OCI-LY1 (cell line): ENCODE data around the gene IL10.

Experiments used
- H2AFZ ChIP-seq: fragments of 200-600 bp; sonication (generic), shearing (Covaris generic); 2 replicates; pipeline ENCODE4 v1.6.0; 2014; ENCODE audit warnings: antibody characterized with exemption, mild to moderate bottlenecking, low read length
- H3F3A ChIP-seq: fragments of 200-600 bp; sonication (generic), shearing (Covaris generic); 2 replicates; pipeline ENCODE4 v1.6.0; 2014; ENCODE audit warnings: mild to moderate bottlenecking, antibody characterized with exemption, low read length, moderate library complexity; ENCODE audit not compliant: insufficient read depth
- H3K27ac ChIP-seq: fragments of 200-600 bp; sonication (generic); 2 replicates; pipeline ENCODE4 v1.5.1; 2014; ENCODE audit warnings: low read length, mixed run types, mild to moderate bottlenecking, low read depth; ENCODE audit not compliant: poor library complexity, severe bottlenecking
- H3K27me3 ChIP-seq: fragments of 200-600 bp; sonication (generic); 2 replicates; pipeline ENCODE4 v1.6.0; 2014; ENCODE audit warnings: antibody characterized with exemption, mild to moderate bottlenecking, low read length, moderate library complexity; ENCODE audit not compliant: insufficient read depth
- H3K36me3 ChIP-seq: fragments of 200-600 bp; sonication (generic); 2 replicates; pipeline ENCODE4 v1.6.1; 2014; ENCODE audit warnings: mild to moderate bottlenecking, antibody characterized with exemption, low read length, moderate library complexity, mixed read lengths; ENCODE audit not compliant: insufficient read depth
- H3K4me1 ChIP-seq: fragments of 200-600 bp; sonication (generic); 2 replicates; pipeline ENCODE4 v1.5.1; 2014; ENCODE audit warnings: mild to moderate bottlenecking, low read length, moderate library complexity; ENCODE audit not compliant: insufficient read depth, severe bottlenecking
- H3K4me2 ChIP-seq: fragments of 200-600 bp; sonication (generic), shearing (Covaris generic); 2 replicates; pipeline ENCODE4 v1.6.1; 2014; ENCODE audit warnings: low read length
- H3K4me3 ChIP-seq: fragments of 200-600 bp; sonication (generic); 2 replicates; pipeline ENCODE4 v1.5.1; 2014; ENCODE audit warnings: low read length, low read depth, mild to moderate bottlenecking, mixed read lengths; ENCODE audit not compliant: poor library complexity, severe bottlenecking
- H3K79me2 ChIP-seq: fragments of 200-600 bp; shearing (Covaris generic); 2 replicates; pipeline ENCODE4 v1.6.1; 2016; ENCODE audit warnings: mixed run types, low read length, mixed read lengths; ENCODE audit not compliant: insufficient read depth
- H3K9ac ChIP-seq: fragments of 200-600 bp; sonication (generic), shearing (Covaris generic); 2 replicates; pipeline ENCODE4 v1.6.1; 2014; ENCODE audit warnings: mild to moderate bottlenecking, low read length, mixed read lengths
- H3K9me2 ChIP-seq: fragments of 200-600 bp; sonication (generic), shearing (Covaris generic); 2 replicates; pipeline ENCODE4 v1.6.1; 2014; ENCODE audit warnings: low read depth, mild to moderate bottlenecking, low read length, mixed read lengths
- H3K9me3 ChIP-seq: fragments of 200-600 bp; shearing (Covaris generic); 2 replicates; pipeline ENCODE4 v1.6.1; 2014; ENCODE audit warnings: low read length, mixed read lengths
- H4K20me1 ChIP-seq: fragments of 200-600 bp; sonication (generic), shearing (Covaris generic); 2 replicates; pipeline ENCODE4 v1.6.0; 2016; ENCODE audit warnings: mild to moderate bottlenecking, low read length; ENCODE audit not compliant: insufficient read depth
- EZH2 ChIP-seq: fragments of 200-600 bp; sonication (generic), shearing (Covaris generic); IDR thresholded peaks from 2 replicates; pipeline ENCODE4 v1.8.0; 2017; ENCODE audit warnings: borderline replicate concordance, mixed run types, mild to moderate bottlenecking, antibody characterized with exemption, low read length, moderate library complexity, mixed read lengths
- TF ChIP-seq, protein P1 (sequence below): fragments of 200-600 bp; sonication (generic), shearing (Covaris generic); IDR thresholded peaks from 2 replicates; pipeline ENCODE4 v1.5.1; 2017; ENCODE audit warnings: mild to moderate bottlenecking, antibody characterized with exemption, low read length, moderate library complexity, mixed read lengths

The IL10 gene

DNA sequence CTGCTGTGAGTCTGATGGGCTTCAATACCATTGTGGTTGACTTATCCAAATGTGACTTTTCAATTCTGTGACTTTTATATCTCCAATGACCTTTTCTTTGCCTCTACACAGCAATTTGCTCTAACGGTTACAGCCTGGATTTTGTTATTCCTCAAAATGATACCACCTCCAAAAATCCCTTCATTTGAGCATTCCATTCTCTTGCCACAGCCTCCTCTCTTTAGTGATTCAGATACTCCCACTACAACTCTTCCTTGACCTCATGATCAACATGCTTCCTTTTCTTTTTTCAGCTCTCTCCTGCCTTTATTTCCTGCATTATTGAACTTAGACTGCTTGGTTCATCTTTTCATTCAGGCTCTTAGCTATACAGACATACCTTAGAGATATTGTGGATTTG, 18.3 kb downstream of the IL10 start:
- Histone ChIP-seq H3K27me3 (peaks cover 4% of the 10 kb centered on the region; the same call in 1 of the 2 replicates), H3K9me2 (no peaks in the 10 kb centered on the region), H3K27ac (no peak overlapping the region), H3K4me3 (no peak overlapping the region), H3K4me1 (no peaks in the 10 kb centered on the region), H2AFZ (no peak overlapping the region), H3K4me2 (no peak overlapping the region), H3K79me2 (no peaks in the 10 kb centered on the region), H3K9ac (no peak overlapping the region), H3K36me3 (no peaks in the 10 kb centered on the region), H3K9me3 (no peaks in the 10 kb centered on the region), H3F3A (no peaks in the 10 kb centered on the region), H4K20me1 (no peaks in the 10 kb centered on the region)
- TF ChIP-seq, protein P1, sequence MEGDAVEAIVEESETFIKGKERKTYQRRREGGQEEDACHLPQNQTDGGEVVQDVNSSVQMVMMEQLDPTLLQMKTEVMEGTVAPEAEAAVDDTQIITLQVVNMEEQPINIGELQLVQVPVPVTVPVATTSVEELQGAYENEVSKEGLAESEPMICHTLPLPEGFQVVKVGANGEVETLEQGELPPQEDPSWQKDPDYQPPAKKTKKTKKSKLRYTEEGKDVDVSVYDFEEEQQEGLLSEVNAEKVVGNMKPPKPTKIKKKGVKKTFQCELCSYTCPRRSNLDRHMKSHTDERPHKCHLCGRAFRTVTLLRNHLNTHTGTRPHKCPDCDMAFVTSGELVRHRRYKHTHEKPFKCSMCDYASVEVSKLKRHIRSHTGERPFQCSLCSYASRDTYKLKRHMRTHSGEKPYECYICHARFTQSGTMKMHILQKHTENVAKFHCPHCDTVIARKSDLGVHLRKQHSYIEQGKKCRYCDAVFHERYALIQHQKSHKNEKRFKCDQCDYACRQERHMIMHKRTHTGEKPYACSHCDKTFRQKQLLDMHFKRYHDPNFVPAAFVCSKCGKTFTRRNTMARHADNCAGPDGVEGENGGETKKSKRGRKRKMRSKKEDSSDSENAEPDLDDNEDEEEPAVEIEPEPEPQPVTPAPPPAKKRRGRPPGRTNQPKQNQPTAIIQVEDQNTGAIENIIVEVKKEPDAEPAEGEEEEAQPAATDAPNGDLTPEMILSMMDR = no peak
- no peak for TF ChIP-seq EZH2

DNA sequence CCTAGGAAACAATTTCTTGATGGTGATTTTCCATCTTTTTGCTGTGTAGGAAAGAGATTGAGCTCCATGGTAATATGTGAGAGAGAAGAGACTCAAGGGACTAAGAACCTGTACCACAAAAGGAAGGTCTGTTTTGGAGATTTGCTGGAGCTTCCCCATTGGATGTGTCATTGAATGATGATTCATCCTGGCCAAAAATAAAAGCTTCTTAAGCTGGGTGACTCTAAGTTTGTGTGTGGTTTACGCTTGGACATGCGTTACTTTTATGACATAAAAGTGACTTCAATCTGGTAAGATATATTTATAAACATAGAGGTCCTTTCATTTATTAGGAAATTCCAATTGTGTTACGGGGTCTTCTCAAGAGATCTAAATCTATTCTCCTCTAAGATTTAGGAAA, 19.2 kb downstream of the IL10 start:
- no peaks in the 10 kb centered on the region for H3F3A ChIP-seq
- TF ChIP-seq, protein P1 = no peak
- H3K9me3 ChIP-seq = no peaks in the 10 kb centered on the region
- no peaks in the 10 kb centered on the region for H3K79me2 ChIP-seq
- no peaks in the 10 kb centered on the region for H3K4me1 ChIP-seq
- no peak overlapping the region for H3K27ac ChIP-seq
- H3K36me3 ChIP-seq = no peaks in the 10 kb centered on the region
- H3K9ac ChIP-seq = no peak overlapping the region
- H2AFZ ChIP-seq = no peak overlapping the region
- H3K4me2 ChIP-seq = no peak overlapping the region
- H3K4me3 ChIP-seq = no peak overlapping the region
- H4K20me1 ChIP-seq = no peaks in the 10 kb centered on the region
- no peaks in the 10 kb centered on the region for H3K9me2 ChIP-seq
- H3K27me3 ChIP-seq = peaks cover 4% of the 10 kb centered on the region; the same call in 1 of the 2 replicates

DNA sequence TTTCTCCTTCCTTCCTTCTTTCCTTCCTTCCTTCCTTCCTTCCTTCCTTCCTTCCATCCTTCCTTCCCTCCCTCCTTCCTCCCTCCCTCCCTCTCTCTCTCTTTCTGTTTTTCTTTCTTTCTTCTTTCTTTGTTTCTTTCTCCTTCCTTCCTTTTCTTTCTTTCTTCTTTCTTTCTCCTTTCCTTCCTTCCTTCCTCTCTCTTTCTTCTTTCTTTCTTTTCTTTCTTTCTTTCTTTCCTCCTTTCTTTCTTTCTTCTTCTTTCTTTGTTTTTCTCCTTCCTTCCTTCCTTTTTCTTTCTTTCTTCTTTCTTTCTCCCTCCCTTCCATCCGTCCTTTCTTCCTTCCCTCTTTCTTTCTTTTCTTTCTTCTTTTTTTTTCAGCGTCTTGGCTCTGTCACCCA, 19.8 kb downstream of the IL10 start:
- no peaks in the 10 kb centered on the region for H3F3A ChIP-seq
- peaks cover 4% of the 10 kb centered on the region; the same call in 1 of the 2 replicates for H3K27me3 ChIP-seq
- no peaks in the 10 kb centered on the region for H3K4me1 ChIP-seq

More for the DNA sequence above, 19.8 kb downstream of the IL10 start:
- no peak overlapping the region for H2AFZ ChIP-seq
- no peaks in the 10 kb centered on the region for H3K9me2 ChIP-seq
- no peaks in the 10 kb centered on the region for H3K36me3 ChIP-seq
- H4K20me1 ChIP-seq = no peaks in the 10 kb centered on the region
- TF ChIP-seq EZH2 = no peak
- TF ChIP-seq, protein P1 = no peak
- H3K4me2 ChIP-seq = no peak overlapping the region
- no peak overlapping the region for H3K4me3 ChIP-seq
- H3K79me2 ChIP-seq = no peaks in the 10 kb centered on the region
- no peak overlapping the region for H3K27ac ChIP-seq
- H3K9ac ChIP-seq = no peak overlapping the region
- H3K9me3 ChIP-seq = no peaks in the 10 kb centered on the region
